PC-3 (cell line): Measurements from ENCODE around the gene DNER.

Experiments
- EZH2 ChIP-seq: fragments of 300-600 bp; sonication (generic); IDR thresholded peaks from one replicate; pipeline ENCODE4 v1.6.1; 2017; ENCODE audit warnings: antibody characterized with exemption, mild to moderate bottlenecking, low read length; ENCODE audit not compliant: unreplicated experiment
- EZH2phosphoT487 ChIP-seq: fragments of 300-600 bp; sonication (generic); IDR thresholded peaks from 2 replicates; pipeline ENCODE4 v1.6.1; 2018; ENCODE audit warnings: mild to moderate bottlenecking, antibody characterized with exemption, low read length, borderline replicate concordance
- TF ChIP-seq, protein P1 (sequence below): fragments of 300-600 bp; sonication (generic); conservative IDR thresholded peaks from 2 replicates; pipeline ENCODE4 v1.5.1; 2017; ENCODE audit warnings: antibody characterized with exemption, low read depth, mild to moderate bottlenecking, low read length

DNA sequence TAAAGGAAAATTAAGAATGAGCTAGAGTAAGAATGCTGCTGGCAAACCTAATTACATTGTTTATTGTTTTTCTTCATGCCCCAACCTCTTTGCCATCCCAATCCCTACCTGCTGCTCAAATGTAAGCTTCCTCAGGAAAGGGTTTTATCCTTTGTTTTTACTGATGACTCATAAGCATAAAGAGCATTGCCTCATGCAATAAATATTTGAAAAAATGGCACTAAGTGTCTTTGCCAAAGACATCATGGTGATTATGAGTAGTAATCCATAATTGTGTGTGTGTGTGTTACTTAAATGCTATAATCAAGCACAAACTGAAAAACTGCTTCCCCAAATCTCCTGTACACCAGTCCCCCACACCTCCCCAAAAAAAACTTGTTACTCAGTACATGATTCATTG lies 53.4 kb downstream of the DNER start:
- TF ChIP-seq, protein P1, sequence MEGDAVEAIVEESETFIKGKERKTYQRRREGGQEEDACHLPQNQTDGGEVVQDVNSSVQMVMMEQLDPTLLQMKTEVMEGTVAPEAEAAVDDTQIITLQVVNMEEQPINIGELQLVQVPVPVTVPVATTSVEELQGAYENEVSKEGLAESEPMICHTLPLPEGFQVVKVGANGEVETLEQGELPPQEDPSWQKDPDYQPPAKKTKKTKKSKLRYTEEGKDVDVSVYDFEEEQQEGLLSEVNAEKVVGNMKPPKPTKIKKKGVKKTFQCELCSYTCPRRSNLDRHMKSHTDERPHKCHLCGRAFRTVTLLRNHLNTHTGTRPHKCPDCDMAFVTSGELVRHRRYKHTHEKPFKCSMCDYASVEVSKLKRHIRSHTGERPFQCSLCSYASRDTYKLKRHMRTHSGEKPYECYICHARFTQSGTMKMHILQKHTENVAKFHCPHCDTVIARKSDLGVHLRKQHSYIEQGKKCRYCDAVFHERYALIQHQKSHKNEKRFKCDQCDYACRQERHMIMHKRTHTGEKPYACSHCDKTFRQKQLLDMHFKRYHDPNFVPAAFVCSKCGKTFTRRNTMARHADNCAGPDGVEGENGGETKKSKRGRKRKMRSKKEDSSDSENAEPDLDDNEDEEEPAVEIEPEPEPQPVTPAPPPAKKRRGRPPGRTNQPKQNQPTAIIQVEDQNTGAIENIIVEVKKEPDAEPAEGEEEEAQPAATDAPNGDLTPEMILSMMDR, result no peak
- no peak for TF ChIP-seq EZH2
- TF ChIP-seq EZH2phosphoT487, result no peak
